ENCODE data around the gene SYK. TPM values are rescaled to one million over a fixed set of nuclear protein-coding genes. Genes with fewer than 3 reads are reported as not detected.
A peak's percentile ranks its signal among the peaks of the same experiment; 100 is the strongest.
"Not testable (repeated sequence)": the region's sequence is repeated elsewhere in the genome, so short reads cannot be mapped to it uniquely, and the experiment has no call there.

SYK gene
- polyA plus RNA-seq (2012; ENCODE audit: low read depth, missing spikeins) = 21.7 TPM

DNA sequence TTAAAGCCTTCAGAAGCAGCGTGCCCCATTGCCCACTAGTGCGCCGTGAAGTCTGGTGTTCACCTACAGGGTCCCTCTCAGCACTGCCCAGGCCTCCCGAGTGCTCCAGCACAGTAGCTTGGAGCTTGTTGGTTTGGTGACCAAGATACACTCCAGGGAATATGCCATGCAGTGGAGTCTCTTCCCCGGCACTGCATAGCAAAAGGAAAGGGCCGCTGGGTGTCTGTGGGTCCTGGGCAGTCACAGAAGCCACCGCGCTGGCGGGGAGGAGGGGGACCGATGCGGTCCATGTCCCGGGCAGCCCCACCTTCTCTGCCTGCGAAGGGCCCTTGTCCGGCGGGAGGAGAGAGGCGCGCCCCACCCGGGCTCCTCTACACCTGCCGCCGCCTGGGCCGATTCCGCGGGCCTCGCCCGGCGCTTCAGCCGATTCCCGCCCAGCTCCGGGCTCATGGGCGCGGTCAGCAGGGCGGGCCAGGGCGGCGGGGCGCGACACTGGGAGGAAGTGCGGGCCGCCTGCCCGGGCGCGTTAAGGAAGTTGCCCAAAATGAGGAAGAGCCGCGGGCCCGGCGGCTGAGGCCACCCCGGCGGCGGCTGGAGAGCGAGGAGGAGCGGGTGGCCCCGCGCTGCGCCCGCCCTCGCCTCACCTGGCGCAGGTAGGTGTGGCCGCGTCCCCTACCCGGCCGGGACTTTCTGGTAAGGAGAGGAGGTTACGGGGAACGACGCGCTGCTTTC is at the start of gene SYK:
Gene SYK, plus strand, starts transcription at position 579 of the 732 bp plus-strand sequence. CDS start 42,080 bp downstream, outside the sequence.
- no peak for DNase-seq (ENCODE audit: insufficient read length, low spot score)
- FAIRE-seq = peak; percentile 85

DNA sequence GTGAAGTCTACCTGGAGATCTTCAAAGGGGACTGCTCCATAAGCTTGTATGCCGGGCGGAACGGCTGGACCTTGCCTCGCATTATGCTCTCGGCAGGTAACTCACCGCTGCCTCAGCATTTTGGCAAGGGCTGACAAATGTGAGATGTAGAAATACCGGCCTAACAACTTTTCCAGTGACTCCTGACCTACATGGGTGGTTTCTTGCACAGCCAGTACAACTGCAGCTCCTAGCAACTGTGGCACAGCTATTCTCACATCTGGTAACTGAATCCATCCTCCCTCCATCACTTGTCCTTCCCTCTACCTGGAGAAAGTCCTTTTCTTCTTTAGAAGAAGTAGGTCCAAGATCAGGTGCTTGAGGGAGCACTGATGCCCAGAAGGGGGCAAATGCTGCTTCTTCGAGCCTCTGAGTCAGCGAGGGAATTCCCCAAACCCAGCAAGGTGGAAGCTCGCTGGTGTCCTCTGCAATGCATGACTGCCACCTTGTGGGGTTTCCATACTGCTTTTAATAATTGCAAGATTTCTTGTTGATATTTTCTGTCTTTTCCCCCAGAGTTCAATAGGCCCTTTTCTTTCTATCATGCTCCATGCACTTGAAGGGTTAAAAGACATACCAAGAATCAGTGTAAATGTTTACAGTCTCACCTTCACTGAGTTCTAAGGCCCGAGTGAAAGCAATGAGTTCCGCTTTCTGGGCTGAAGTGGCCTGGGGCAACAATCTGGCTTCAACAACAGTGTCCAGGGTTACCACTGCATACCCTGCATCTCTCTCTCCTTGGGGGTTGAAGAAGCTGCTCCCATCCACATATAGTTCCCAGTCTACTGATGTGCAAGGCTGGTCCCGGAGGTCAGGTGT is 45.9 kb upstream of the SYK start:
- DNase-seq (ENCODE audit: insufficient read length, low spot score); FAIRE-seq: not testable (repeated sequence)
- TF ChIP-seq SPI1 (IDR thresholded peaks at IDR 0.05; ENCODE audit: low read depth, low read length) = peak; percentile 55

More for the DNA sequence above, at the start of gene SYK:
- TF ChIP-seq PAX5 (IDR thresholded peaks at IDR 0.05; ENCODE audit: insufficient read depth, low read length, severe bottlenecking) (no peak), SPI1 (IDR thresholded peaks at IDR 0.05; ENCODE audit: low read depth, low read length) (peak; percentile 76), POU2F2 (IDR thresholded peaks at IDR 0.05; ENCODE audit: low read depth, low read length) (no peak)

DNA sequence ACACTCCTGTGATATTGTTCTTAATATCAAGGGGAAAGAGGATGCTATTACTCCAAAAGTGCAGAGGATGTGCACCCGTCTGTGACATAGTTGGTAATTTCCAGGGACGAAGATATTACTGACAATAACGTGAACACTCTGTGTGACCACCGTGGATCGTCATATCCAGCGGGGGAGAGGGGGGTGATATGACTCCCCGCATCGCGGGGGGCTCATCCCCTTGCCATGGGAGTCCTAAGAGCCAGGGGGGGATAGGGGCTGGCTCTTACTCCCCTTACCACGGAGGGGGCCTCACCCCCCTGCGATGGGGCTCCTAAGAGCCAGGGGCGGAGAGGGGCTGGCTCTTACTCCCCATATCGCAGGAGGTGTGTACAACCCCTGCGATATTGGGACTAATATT is 41.0 kb upstream of the SYK start:
- not testable (repeated sequence) for DNase-seq (ENCODE audit: insufficient read length, low spot score); FAIRE-seq

DNA sequence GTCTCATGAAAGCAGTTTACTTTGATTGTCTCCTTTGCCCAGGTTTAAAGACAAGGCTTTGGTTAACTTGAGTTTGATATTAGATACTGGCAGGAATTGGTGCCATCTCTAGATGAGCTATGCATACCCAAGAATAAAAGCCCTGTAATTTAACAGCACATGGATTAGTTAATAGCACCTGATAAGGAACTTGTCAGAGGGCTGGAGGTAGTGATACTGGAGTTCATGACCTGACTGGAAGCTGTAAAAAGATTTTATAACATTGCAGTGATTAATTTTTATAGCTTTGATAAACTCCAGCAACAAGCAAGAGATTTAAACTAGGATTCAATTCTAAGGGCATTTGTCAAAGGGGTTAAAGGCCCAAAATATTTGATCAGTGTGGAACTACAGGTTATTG is 34.9 kb upstream of the SYK start:
- no peak for TF ChIP-seq PAX5 (IDR thresholded peaks at IDR 0.05; ENCODE audit: insufficient read depth, low read length, severe bottlenecking)
- TF ChIP-seq SPI1 (IDR thresholded peaks at IDR 0.05; ENCODE audit: low read depth, low read length) = no peak
- no peak for TF ChIP-seq POLR2AphosphoS5 (IDR thresholded peaks at IDR 0.05; ENCODE audit: low read depth, low read length)
- no peak for TF ChIP-seq TAF1 (IDR thresholded peaks at IDR 0.05; ENCODE audit: low read depth, low read length)
- TF ChIP-seq POLR2A (IDR thresholded peaks at IDR 0.05; ENCODE audit: low read depth, low read length) = no peak
- no peak for TF ChIP-seq POU2F2 (IDR thresholded peaks at IDR 0.05; ENCODE audit: low read depth, low read length)
- DNase-seq (ENCODE audit: insufficient read length, low spot score) (no peak), FAIRE-seq (no peak)

DNA sequence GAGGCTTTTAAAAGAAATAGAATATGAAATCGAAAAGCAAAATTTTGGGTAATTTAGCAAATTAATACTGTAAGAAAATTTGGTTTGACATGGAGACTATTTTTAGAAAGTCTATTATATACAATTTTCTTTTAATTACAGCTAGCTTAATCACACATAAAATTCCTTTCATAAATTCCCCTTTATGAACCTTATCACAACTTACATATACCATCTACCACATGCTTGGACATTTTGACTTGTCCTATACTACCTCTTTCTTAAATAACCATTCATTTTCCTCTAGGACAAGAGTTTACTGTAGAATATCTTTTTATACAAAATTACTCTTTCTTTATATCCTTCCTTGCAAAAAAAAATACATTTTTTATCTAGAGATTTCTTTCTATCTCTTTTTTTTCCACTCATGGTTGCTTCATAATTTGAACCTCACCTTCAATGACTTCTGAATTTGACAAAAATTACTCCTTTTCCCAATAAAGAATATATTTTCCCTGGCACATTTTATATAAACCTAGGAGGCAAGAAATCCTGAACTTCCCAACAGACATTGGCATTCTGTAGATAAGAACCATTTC is 34.0 kb upstream of the SYK start:
- FAIRE-seq (no peak), DNase-seq (ENCODE audit: insufficient read length, low spot score) (no peak)
- TF ChIP-seq TAF1 (IDR thresholded peaks at IDR 0.05; ENCODE audit: low read depth, low read length) (no peak), POU2F2 (IDR thresholded peaks at IDR 0.05; ENCODE audit: low read depth, low read length) (no peak), PAX5 (IDR thresholded peaks at IDR 0.05; ENCODE audit: insufficient read depth, low read length, severe bottlenecking) (no peak), POLR2AphosphoS5 (IDR thresholded peaks at IDR 0.05; ENCODE audit: low read depth, low read length) (no peak), POLR2A (IDR thresholded peaks at IDR 0.05; ENCODE audit: low read depth, low read length) (no peak), SPI1 (IDR thresholded peaks at IDR 0.05; ENCODE audit: low read depth, low read length) (no peak)

DNA sequence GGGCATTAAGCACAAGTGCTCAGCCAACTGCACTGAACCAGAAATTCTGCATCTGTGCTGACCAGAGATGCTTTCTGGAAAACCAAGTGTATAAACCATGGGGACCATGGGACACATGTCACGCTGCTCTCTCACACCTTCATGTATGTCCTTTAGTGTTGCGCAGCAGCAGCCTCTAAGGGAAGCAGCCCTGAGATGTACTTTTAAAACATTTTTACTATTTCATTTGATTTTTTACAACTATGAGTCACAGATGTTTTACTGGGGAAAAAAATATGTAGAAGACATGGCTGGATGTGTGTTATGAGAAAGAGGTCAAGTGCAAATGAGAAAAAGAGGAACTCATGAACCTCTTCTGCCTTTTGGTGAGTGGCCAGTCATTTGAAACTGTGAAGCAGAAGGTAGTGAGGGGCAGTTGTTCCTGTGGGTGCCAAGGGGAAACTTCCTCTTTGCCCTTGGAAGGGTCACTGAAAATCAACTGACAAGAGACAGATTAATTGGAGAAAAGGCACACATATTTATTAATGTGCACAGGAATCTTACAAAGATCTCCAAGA is 31.4 kb upstream of the SYK start:
- FAIRE-seq (no peak), DNase-seq (ENCODE audit: insufficient read length, low spot score) (no peak)
- peak; percentile 97 for TF ChIP-seq SPI1 (IDR thresholded peaks at IDR 0.05; ENCODE audit: low read depth, low read length)
- no peak for TF ChIP-seq POLR2A (IDR thresholded peaks at IDR 0.05; ENCODE audit: low read depth, low read length)

DNA sequence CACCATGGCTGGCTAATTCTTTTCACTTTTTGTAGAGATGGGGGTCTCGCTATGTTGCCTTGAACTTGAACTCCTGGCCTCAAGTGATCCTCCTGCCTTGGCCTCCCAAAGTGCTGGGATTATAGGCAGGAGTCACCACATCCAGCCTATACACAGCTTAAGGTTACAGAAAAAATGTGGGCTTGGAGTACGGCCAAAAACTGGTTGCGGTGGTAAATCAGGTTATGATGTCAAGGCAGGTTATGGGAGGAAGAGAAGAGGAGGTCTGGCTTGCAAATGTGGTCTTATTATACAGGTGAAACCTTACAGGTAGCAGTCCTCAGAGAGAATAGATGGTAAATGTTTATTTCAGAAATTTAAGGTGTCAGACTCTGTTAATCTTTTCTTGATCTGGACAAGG is 30.7 kb upstream of the SYK start:
- DNase-seq (ENCODE audit: insufficient read length, low spot score) = no peak
- TF ChIP-seq POLR2AphosphoS5 (IDR thresholded peaks at IDR 0.05; ENCODE audit: low read depth, low read length) (no peak), TAF1 (IDR thresholded peaks at IDR 0.05; ENCODE audit: low read depth, low read length) (no peak), POU2F2 (IDR thresholded peaks at IDR 0.05; ENCODE audit: low read depth, low read length) (no peak), SPI1 (IDR thresholded peaks at IDR 0.05; ENCODE audit: low read depth, low read length) (no peak), POLR2A (IDR thresholded peaks at IDR 0.05; ENCODE audit: low read depth, low read length) (no peak), PAX5 (IDR thresholded peaks at IDR 0.05; ENCODE audit: insufficient read depth, low read length, severe bottlenecking) (no peak)
- peak; percentile 75 for FAIRE-seq

DNA sequence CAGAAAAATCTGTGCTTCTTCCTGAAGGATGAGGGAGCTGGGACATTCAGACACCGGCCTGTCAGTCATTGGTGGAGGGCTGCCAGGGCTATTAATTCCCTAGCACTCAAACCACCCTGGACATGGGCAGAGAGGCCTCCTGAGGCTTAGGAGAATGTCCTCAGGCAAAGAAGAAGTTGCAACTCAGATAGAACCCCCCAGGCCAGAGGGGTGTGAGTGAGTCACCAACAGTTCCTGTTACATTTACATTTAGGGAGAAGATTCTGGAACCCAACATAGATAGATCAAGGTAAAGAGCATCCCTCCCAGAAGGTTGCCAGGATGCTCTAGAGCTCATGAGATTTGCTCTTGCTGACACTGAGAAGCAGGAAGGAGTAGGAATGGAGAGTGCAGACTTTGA is 29.2 kb upstream of the SYK start:
- DNase-seq (ENCODE audit: insufficient read length, low spot score) (no peak), FAIRE-seq (no peak)
- TF ChIP-seq SPI1 (IDR thresholded peaks at IDR 0.05; ENCODE audit: low read depth, low read length) (no peak), POU2F2 (IDR thresholded peaks at IDR 0.05; ENCODE audit: low read depth, low read length) (no peak), PAX5 (IDR thresholded peaks at IDR 0.05; ENCODE audit: insufficient read depth, low read length, severe bottlenecking) (no peak), POLR2AphosphoS5 (IDR thresholded peaks at IDR 0.05; ENCODE audit: low read depth, low read length) (no peak), TAF1 (IDR thresholded peaks at IDR 0.05; ENCODE audit: low read depth, low read length) (no peak), POLR2A (IDR thresholded peaks at IDR 0.05; ENCODE audit: low read depth, low read length) (no peak)

DNA sequence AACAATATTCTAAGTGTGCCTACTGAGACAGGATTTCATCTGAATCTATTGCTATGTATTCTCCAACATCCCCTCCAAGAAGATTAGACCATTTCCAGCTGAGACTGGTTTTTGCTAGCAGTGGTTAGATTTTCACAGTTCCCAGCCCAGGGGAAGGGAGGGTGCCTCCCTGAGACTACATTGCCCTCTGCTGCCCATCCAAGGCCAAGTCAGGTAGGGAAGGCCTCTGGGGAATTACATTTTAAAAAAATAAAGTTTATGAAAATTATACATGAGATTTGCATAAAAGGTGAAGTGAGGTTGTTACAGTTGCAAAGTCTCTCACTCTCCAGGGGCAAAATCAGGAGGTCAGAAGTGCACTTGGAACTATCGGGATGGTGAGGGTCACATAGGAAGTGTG is 28.0 kb upstream of the SYK start:
- no peak for DNase-seq (ENCODE audit: insufficient read length, low spot score)
- peak; percentile 84 for FAIRE-seq
- TF ChIP-seq POLR2AphosphoS5 (IDR thresholded peaks at IDR 0.05; ENCODE audit: low read depth, low read length) (no peak), POU2F2 (IDR thresholded peaks at IDR 0.05; ENCODE audit: low read depth, low read length) (no peak), SPI1 (IDR thresholded peaks at IDR 0.05; ENCODE audit: low read depth, low read length) (no peak), POLR2A (IDR thresholded peaks at IDR 0.05; ENCODE audit: low read depth, low read length) (no peak), TAF1 (IDR thresholded peaks at IDR 0.05; ENCODE audit: low read depth, low read length) (no peak), PAX5 (IDR thresholded peaks at IDR 0.05; ENCODE audit: insufficient read depth, low read length, severe bottlenecking) (no peak)

DNA sequence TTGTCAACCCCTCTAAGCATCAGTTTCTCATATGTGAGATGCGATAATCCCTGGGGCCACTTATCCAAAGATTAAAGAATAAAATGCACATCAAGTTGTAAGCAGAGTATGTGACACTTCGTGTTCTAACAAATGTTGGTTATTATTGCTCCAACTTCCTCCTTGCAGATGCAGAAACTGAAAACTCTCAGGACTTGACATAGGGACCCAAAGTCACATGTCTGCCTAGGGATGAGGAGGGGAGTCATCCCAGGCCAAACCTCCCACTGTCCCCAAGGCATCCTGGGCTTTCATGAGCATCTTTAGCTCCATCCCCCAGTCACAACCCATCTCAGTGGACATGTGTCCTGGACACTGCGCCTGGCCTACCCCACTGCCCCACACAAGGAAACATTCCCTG is 27.5 kb upstream of the SYK start:
- TF ChIP-seq TAF1 (IDR thresholded peaks at IDR 0.05; ENCODE audit: low read depth, low read length) (no peak), SPI1 (IDR thresholded peaks at IDR 0.05; ENCODE audit: low read depth, low read length) (no peak), POLR2AphosphoS5 (IDR thresholded peaks at IDR 0.05; ENCODE audit: low read depth, low read length) (no peak), POLR2A (IDR thresholded peaks at IDR 0.05; ENCODE audit: low read depth, low read length) (no peak), PAX5 (IDR thresholded peaks at IDR 0.05; ENCODE audit: insufficient read depth, low read length, severe bottlenecking) (no peak), POU2F2 (IDR thresholded peaks at IDR 0.05; ENCODE audit: low read depth, low read length) (no peak)
- DNase-seq (ENCODE audit: insufficient read length, low spot score) = no peak
- FAIRE-seq = no peak

Measured in GM12891 (cell line).